K562 (cell line): Measurements from ENCODE around the gene ZNF391. TPM values are rescaled to one million over a fixed set of nuclear protein-coding genes. Genes with fewer than 3 reads are reported as not detected.

Source experiments
- ETV6 ChIP-seq, 3 experiments: fragments of 150-350 bp in 1 of 3; sonication (generic) in 1 of 3; formaldehyde crosslinking in 1 of 3; IDR thresholded peaks; 2 replicates each; pipeline versions ENCODE4 v1.6.1 to v1.8.0; 2014 to 2022; ENCODE audit warnings: borderline replicate concordance in 2 of 3, low read depth in 2 of 3, antibody characterized with exemption in 1 of 3, low read length in 1 of 3, mild to moderate bottlenecking in 1 of 3, missing genetic modification reagents in 1 of 3
- polyA plus RNA-seq, 8 experiments: library from polyadenylated mRNA; depleted of rRNA in 4 of 8; stranded (reverse) in 5 of 8; unstranded in 3 of 8; fragments of >200 nt; fragmentation: Nextera tagmentation in 2 of 8; fragmentation: Illumina TruSeq in 1 of 8; extraction: Ambion mirVana in 2 of 8; extraction: Trizol in 1 of 8; gene quantifications; 2 replicates each; pipeline versions ENCODE4 v1.2.1 to v1.2.3, GENCODE V29; 2011 to 2014; ENCODE audit warnings: inconsistent platforms in 1 of 8, missing spikeins in 1 of 8
- total RNA-seq, 7 experiments: library from RNA; depleted of rRNA in 6 of 7; stranded (reverse); fragments of >200 nt in 6 of 7; fragmentation: Illumina TruSeq in 2 of 7; extraction: Trizol in 2 of 7; gene quantifications; 2 replicates each; pipeline versions ENCODE4 v1.2.1 to v1.2.3, GENCODE V29; 2011 to 2021; ENCODE audit warnings: low replicate concordance in 1 of 7
- TF ChIP-seq, protein P1 (sequence below), 2 experiments: fragments of 450-650 bp; IDR thresholded peaks; 2 replicates each; pipeline ENCODE4 v1.6.1; 2018; ENCODE audit warnings: mild to moderate bottlenecking in 2 of 2, low read depth in 1 of 2; ENCODE audit not compliant: partially characterized antibody in 2 of 2
- TF ChIP-seq, protein P2 (sequence below), 2 experiments: fragments of 150-350 bp in 1 of 2; IDR thresholded peaks; 2 replicates each; pipeline ENCODE4 v1.6.1; 2012 to 2016; ENCODE audit warnings: low read depth in 2 of 2, low read length in 2 of 2, mild to moderate bottlenecking in 1 of 2, moderate library complexity in 1 of 2

The ZNF391 gene
- total and polyA plus RNA-seq, 9 of the 15 experiments (the other 6 are each of a cell fraction or from before 2014, with no cell fraction given) = 2.3 to 10.1 (median 5.8) TPM

- TF ChIP-seq, protein P1, sequence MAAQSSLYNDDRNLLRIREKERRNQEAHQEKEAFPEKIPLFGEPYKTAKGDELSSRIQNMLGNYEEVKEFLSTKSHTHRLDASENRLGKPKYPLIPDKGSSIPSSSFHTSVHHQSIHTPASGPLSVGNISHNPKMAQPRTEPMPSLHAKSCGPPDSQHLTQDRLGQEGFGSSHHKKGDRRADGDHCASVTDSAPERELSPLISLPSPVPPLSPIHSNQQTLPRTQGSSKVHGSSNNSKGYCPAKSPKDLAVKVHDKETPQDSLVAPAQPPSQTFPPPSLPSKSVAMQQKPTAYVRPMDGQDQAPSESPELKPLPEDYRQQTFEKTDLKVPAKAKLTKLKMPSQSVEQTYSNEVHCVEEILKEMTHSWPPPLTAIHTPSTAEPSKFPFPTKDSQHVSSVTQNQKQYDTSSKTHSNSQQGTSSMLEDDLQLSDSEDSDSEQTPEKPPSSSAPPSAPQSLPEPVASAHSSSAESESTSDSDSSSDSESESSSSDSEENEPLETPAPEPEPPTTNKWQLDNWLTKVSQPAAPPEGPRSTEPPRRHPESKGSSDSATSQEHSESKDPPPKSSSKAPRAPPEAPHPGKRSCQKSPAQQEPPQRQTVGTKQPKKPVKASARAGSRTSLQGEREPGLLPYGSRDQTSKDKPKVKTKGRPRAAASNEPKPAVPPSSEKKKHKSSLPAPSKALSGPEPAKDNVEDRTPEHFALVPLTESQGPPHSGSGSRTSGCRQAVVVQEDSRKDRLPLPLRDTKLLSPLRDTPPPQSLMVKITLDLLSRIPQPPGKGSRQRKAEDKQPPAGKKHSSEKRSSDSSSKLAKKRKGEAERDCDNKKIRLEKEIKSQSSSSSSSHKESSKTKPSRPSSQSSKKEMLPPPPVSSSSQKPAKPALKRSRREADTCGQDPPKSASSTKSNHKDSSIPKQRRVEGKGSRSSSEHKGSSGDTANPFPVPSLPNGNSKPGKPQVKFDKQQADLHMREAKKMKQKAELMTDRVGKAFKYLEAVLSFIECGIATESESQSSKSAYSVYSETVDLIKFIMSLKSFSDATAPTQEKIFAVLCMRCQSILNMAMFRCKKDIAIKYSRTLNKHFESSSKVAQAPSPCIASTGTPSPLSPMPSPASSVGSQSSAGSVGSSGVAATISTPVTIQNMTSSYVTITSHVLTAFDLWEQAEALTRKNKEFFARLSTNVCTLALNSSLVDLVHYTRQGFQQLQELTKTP (IDR thresholded peaks at IDR 0.05; ENCODE audit: low read depth in 1 of 2, partially characterized antibody in 2 of 2) = no peak
- TF ChIP-seq ETV6 (IDR thresholded peaks at IDR 0.05; ENCODE audit: borderline replicate concordance in 1 of 2, low read depth in 2 of 2, low read length in 1 of 2) (no peak), ETV6 (CRISPR knock-in tag; IDR thresholded peaks at IDR 0.05; ENCODE audit: borderline replicate concordance) (no peak)
- TF ChIP-seq, protein P2, sequence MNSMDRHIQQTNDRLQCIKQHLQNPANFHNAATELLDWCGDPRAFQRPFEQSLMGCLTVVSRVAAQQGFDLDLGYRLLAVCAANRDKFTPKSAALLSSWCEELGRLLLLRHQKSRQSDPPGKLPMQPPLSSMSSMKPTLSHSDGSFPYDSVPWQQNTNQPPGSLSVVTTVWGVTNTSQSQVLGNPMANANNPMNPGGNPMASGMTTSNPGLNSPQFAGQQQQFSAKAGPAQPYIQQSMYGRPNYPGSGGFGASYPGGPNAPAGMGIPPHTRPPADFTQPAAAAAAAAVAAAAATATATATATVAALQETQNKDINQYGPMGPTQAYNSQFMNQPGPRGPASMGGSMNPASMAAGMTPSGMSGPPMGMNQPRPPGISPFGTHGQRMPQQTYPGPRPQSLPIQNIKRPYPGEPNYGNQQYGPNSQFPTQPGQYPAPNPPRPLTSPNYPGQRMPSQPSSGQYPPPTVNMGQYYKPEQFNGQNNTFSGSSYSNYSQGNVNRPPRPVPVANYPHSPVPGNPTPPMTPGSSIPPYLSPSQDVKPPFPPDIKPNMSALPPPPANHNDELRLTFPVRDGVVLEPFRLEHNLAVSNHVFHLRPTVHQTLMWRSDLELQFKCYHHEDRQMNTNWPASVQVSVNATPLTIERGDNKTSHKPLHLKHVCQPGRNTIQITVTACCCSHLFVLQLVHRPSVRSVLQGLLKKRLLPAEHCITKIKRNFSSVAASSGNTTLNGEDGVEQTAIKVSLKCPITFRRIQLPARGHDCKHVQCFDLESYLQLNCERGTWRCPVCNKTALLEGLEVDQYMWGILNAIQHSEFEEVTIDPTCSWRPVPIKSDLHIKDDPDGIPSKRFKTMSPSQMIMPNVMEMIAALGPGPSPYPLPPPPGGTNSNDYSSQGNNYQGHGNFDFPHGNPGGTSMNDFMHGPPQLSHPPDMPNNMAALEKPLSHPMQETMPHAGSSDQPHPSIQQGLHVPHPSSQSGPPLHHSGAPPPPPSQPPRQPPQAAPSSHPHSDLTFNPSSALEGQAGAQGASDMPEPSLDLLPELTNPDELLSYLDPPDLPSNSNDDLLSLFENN (IDR thresholded peaks at IDR 0.05; ENCODE audit: low read depth in 2 of 2, low read length in 2 of 2) = no peak
Observed at GRCh38 chr6:27439371-27439770, 50.8 kb downstream of the ZNF391 start (continued).
